Retinal pigment epithelial cell (primary cell): ENCODE data around the gene KIAA0040.

Source experiments
- DNase-seq: peaks from one replicate; pipeline ENCODE4 v3.0.0-alpha.2; 2010; ENCODE audit warnings: low read depth
- H3K4me3 ChIP-seq: 2 replicates; pipeline ENCODE4 v1.5.1; 2011; ENCODE audit warnings: mild to moderate bottlenecking, low read length, control low read depth, moderate library complexity
- TF ChIP-seq, protein P1 (sequence below): conservative IDR thresholded peaks from 2 replicates; pipeline ENCODE4 v1.5.1; 2011; ENCODE audit warnings: low read depth, low read length, control low read depth, inconsistent platforms

Gene KIAA0040

DNA sequence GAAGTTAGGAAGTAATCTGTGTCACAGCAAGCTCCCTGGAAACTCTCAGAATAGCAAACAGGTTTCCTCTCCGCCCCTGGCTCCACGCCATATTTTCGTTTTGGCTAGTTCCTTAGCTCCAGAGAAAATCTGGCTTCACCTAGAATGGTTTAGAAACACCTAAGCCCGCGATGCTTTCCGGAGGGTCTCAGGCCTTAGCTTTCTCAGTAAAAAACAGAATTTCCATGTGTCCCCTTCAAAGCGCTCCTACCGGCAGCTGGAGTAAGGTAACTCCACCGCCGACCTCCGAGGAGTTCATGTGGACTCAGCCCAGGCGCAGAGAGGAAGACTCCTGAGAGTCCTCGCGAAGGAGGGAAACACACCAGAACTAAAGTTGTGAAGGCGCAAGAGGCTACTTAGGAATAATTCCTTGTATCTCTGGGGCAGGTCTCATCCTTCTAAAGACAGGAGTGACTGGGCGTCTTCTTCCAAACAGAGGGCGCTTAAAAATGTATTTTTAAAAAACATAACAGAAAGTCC is 406 bp downstream of the KIAA0040 start:
- no peak for DNase-seq
- peak overlapping the region; percentile 44 for H3K4me3 ChIP-seq
- TF ChIP-seq, protein P1, sequence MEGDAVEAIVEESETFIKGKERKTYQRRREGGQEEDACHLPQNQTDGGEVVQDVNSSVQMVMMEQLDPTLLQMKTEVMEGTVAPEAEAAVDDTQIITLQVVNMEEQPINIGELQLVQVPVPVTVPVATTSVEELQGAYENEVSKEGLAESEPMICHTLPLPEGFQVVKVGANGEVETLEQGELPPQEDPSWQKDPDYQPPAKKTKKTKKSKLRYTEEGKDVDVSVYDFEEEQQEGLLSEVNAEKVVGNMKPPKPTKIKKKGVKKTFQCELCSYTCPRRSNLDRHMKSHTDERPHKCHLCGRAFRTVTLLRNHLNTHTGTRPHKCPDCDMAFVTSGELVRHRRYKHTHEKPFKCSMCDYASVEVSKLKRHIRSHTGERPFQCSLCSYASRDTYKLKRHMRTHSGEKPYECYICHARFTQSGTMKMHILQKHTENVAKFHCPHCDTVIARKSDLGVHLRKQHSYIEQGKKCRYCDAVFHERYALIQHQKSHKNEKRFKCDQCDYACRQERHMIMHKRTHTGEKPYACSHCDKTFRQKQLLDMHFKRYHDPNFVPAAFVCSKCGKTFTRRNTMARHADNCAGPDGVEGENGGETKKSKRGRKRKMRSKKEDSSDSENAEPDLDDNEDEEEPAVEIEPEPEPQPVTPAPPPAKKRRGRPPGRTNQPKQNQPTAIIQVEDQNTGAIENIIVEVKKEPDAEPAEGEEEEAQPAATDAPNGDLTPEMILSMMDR = no peak

DNA sequence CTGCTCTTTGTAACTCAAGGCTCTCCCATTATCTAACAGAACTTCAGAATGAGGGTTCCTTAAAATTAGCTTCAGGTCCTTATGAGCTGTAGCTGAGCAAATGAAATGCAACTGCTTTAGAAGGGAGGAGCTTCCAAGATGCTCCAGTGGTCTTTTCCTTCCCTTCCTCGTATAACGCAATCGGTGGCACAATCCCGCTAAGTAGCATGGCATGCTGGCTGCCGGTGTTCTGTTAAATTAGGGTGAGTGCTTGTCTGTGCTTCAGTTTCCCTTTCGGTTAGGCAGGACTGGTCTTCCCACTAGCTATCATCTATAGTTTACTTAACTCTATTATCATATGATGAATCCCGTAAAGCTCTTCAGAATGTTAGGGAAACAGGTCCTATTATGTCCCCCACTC is 917 bp downstream of the KIAA0040 start:
- H3K4me3 ChIP-seq = no peak overlapping the region
- no peak for DNase-seq
- TF ChIP-seq, protein P1 = no peak

DNA sequence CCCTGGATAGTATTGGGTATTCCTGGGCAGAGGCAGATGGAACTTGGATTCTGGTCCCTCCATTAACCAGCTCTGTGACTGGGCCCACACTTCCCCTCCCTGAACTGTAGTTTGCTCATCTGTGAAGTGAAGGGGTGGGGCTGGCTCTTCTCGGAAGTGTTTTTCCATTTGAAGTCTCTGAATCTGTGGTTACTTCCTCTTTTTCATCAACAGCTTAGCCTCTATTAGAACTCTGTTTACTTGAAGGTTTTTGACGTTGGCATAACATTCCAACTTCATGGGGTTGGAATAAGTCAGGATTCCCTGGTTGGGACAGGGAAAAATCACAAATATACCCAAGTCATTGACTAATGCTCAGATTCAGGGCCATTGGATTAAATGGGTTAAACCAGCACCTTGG is 3.6 kb downstream of the KIAA0040 start:
- no peak for DNase-seq
- no peak overlapping the region for H3K4me3 ChIP-seq
- TF ChIP-seq, protein P1 = no peak

DNA sequence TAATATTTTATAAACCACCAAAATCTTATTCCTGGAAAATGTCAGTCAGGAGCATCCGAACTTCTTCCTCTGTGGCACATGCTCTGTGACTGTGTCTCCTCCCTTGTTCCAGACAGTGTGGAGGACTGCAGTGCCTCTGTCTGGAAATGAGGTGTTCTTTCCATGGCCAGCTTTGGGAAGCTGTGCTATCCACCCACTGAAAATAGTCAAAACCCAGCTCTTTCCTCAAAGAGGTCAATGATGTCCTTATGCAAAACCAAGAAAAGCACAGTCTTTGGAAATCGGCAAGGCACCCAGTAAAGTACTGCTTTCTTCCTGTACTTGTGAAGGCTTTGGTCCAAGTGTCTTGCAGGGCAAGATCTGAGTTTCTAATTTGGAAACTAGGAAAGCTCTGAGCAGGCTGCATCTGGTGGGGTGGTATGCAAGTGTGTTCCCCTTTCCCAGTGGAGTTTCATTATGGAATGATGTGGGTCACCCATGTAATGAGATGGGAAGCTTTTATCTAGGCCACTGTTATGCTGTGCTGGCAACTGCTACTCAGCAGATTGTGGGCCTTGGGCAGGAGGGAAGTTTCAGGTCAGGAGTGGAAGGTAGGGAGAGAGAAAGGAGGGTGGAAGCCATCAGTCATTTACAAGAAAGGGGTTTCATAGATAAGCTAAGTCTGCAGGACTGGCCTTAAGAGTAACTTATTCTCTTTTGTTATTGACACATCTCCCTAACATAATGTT is 6.0 kb downstream of the KIAA0040 start:
- H3K4me3 ChIP-seq = no peak overlapping the region
- DNase-seq = no peak

DNA sequence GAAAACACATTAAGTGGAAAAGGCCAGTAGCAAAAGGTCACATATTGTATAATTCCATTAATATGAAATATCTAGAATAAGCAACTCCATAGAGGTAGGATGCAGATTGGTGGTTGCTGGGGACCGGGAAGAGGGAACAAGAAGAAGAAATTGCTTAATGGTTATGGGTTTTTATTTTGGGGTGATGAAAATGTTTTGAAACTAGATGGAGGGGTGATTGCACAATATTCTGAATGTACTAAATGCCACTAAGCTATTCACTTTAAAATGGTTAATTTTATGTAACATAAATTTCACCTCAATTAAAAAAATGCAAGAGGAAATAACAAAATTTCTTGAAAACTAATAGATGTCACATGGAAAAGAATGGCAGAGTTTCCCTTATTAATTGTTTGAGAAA is 6.7 kb downstream of the KIAA0040 start:
- H3K4me3 ChIP-seq = no peak overlapping the region
- DNase-seq = no peak
- TF ChIP-seq, protein P1 = no peak

More for the DNA sequence above, 6.0 kb downstream of the KIAA0040 start:
- TF ChIP-seq, protein P1 = no peak

DNA sequence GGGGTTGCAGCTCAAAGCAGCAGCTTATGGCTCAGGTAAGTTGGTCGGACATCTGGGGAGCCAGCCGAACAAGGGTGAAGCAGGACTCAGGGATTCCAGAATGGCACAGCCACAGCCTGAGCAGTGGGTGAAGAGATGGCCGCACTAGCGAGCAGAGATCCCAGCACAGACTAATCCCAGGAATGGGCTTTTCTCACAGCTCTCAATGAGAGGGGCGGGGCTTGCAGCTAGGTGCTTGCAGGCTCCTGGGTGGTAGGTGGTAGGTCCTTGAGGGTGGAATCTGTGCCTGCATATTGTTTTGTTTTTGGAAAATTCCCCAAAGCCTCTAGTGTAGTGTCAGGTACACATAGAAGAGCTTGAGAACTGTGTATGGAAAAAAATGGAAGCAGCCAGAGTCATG is 9.0 kb downstream of the KIAA0040 start:
- no peak for DNase-seq
- TF ChIP-seq, protein P1 = no peak
- no peak overlapping the region for H3K4me3 ChIP-seq

DNA sequence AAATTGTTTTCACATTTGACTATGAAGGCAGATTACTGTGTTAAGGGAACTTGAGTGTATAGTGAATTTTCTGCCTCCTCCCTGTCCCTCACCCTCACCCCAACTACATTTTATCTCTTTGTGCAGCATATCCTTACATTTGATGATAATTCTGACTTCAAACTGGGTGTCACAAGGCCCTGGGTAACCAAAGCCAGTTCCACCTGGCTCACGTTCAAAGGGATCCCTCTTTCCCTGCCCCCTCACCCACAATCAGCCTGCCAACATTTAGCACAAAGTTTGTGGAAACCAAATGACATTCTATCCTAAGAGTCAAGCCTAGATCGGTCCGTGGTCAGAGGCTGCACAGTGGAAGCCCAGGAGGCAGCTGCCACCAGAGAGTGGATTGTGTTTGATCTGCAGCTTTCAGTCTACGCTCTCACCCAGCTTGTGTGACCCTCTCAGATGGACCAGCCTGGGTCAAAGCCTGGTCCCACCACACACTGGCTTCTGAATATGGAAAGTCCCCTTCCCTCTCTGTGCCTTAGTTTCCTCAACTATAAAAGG is 10.3 kb downstream of the KIAA0040 start:
- TF ChIP-seq, protein P1 = no peak
- no peak for DNase-seq
- H3K4me3 ChIP-seq = no peak overlapping the region
